Large intestine (tissue), 3 donors: ENCODE data around the gene MTFMT. TPM values are rescaled to one million over a fixed set of nuclear protein-coding genes. Genes with fewer than 3 reads are reported as not detected.

Experiments
- DNase-seq, 2 donors: peaks; one replicate each; pipeline versions ENCODE4 v3.0.0 to v3.0.0-alpha.2; 2013
- H3K27ac ChIP-seq: one replicate; pipeline ENCODE4 v1.5.1; 2013; ENCODE audit warnings: low read length
- H3K27me3 ChIP-seq: 2 replicates; pipeline ENCODE4 v1.6.1; 2013; ENCODE audit warnings: low read length; ENCODE audit not compliant: control insufficient read depth, insufficient read depth
- H3K36me3 ChIP-seq: 2 replicates; pipeline ENCODE4 v1.6.1; 2013; ENCODE audit warnings: low read length; ENCODE audit not compliant: control insufficient read depth, insufficient read depth
- H3K4me1 ChIP-seq: one replicate; pipeline ENCODE4 v1.6.1; 2013; ENCODE audit warnings: low read length; ENCODE audit not compliant: control insufficient read depth, insufficient read depth
- H3K4me3 ChIP-seq: one replicate; pipeline ENCODE4 v1.5.1; 2013; ENCODE audit warnings: low read length
- H3K9me3 ChIP-seq: one replicate; pipeline ENCODE4 v1.6.1; 2013; ENCODE audit warnings: mild to moderate bottlenecking, low read depth, low read length, moderate library complexity; ENCODE audit not compliant: control insufficient read depth
- WGBS: methylation state at CpG from one replicate; pipeline ENCODE4 v1.1.5; 2013; ENCODE audit warnings: low lambda C conversion rate; ENCODE audit not compliant: insufficient coverage; 5-methylcytosine and 5-hydroxymethylcytosine counted together
- polyA plus RNA-seq: library from polyadenylated mRNA; unstranded; fragments of 120-200 nt; gene quantifications from one replicate; pipeline ENCODE4 v1.2.1, GENCODE V29; 2013

Gene MTFMT
- polyA plus RNA-seq, 1 donor: 14.4 TPM

- no peak overlapping the region for H3K27ac ChIP-seq
- H3K27me3 ChIP-seq: peaks cover 18% of the 10 kb centered on the region
- H3K9me3 ChIP-seq: no peaks in the 10 kb centered on the region
- H3K36me3 ChIP-seq: no peaks in the 10 kb centered on the region
- H3K4me3 ChIP-seq: no peak overlapping the region
- H3K4me1 ChIP-seq: peaks cover 4% of the 10 kb centered on the region
- WGBS: no CpG with 5 or more reads among the region's 5 CpGs
- DNase-seq: no peak
Observed at GRCh38 chr15:65071381-65071811, 42.0 kb upstream of the MTFMT start.

- Histone ChIP-seq H3K27ac (peak overlapping the region; percentile 16), H3K27me3 (peaks cover 18% of the 10 kb centered on the region), H3K9me3 (no peaks in the 10 kb centered on the region), H3K4me1 (peaks cover 4% of the 10 kb centered on the region), H3K36me3 (no peaks in the 10 kb centered on the region), H3K4me3 (no peak overlapping the region)
- no CpG with 5 or more reads among the region's 5 CpGs for WGBS
- DNase-seq: no peak
Observed at GRCh38 chr15:65069779-65070546, 40.5 kb upstream of the MTFMT start.

GRCh38 chr15:65069179-65069578, 39.7 kb upstream of the MTFMT start:
- Histone ChIP-seq H3K36me3 (no peaks in the 10 kb centered on the region), H3K4me1 (peaks cover 4% of the 10 kb centered on the region), H3K27ac (peak overlapping the region; percentile 16), H3K9me3 (no peaks in the 10 kb centered on the region), H3K27me3 (peaks cover 18% of the 10 kb centered on the region), H3K4me3 (no peak overlapping the region)
- peak in 1 of 2 donors; percentile 52 for DNase-seq
- WGBS: no CpG with 5 or more reads among the region's 1 CpG

- no CpG with 5 or more reads among the region's 3 CpGs for WGBS
- Histone ChIP-seq H3K4me1 (peaks cover 4% of the 10 kb centered on the region), H3K27ac (no peak overlapping the region), H3K9me3 (no peaks in the 10 kb centered on the region), H3K36me3 (no peaks in the 10 kb centered on the region), H3K4me3 (no peak overlapping the region), H3K27me3 (peaks cover 18% of the 10 kb centered on the region)
- DNase-seq: no peak
Observed at GRCh38 chr15:65068403-65068788, 39.0 kb upstream of the MTFMT start.

GRCh38 chr15:65067645-65068402, 38.4 kb upstream of the MTFMT start, which contains the start of gene RASL12:
RASL12 (minus strand) TSS chr15:65067991; CDS start chr15:65067835, 156 bp downstream.
- no peaks in the 10 kb centered on the region for H3K36me3 ChIP-seq
- H3K4me3 ChIP-seq: peak within 1 kb of the TSS; percentile 26
- no peaks in the 10 kb centered on the region for H3K9me3 ChIP-seq
- H3K27me3 ChIP-seq: peaks cover 18% of the 10 kb centered on the region
- H3K4me1 ChIP-seq: peaks cover 4% of the 10 kb centered on the region
- no CpG with 5 or more reads among the region's 66 CpGs for WGBS
- no peak within 1 kb of the TSS for H3K27ac ChIP-seq
- DNase-seq: no peak

- Histone ChIP-seq H3K27ac (no peak overlapping the region), H3K9me3 (no peaks in the 10 kb centered on the region), H3K36me3 (no peaks in the 10 kb centered on the region), H3K27me3 (peaks cover 18% of the 10 kb centered on the region), H3K4me1 (peaks cover 4% of the 10 kb centered on the region), H3K4me3 (peak overlapping the region; percentile 26)
- no peak for DNase-seq
- WGBS: 29% methylated on average over 1 of the region's 8 CpGs
Observed at GRCh38 chr15:65067317-65067644, 37.8 kb upstream of the MTFMT start.

GRCh38 chr15:65066635-65067316, 37.3 kb upstream of the MTFMT start:
- H3K27me3 ChIP-seq: peaks cover 18% of the 10 kb centered on the region
- no peak for DNase-seq
- H3K36me3 ChIP-seq: no peaks in the 10 kb centered on the region
- H3K4me1 ChIP-seq: peaks cover 4% of the 10 kb centered on the region
- H3K9me3 ChIP-seq: no peaks in the 10 kb centered on the region
- peak overlapping the region; percentile 26 for H3K4me3 ChIP-seq
- H3K27ac ChIP-seq: no peak overlapping the region
- no CpG with 5 or more reads among the region's 9 CpGs for WGBS

- 90% methylated on average over 3 of the region's 3 CpGs for WGBS
- Histone ChIP-seq H3K36me3 (no peaks in the 10 kb centered on the region), H3K27ac (no peak overlapping the region), H3K4me3 (no peak overlapping the region), H3K27me3 (peaks cover 18% of the 10 kb centered on the region), H3K9me3 (no peaks in the 10 kb centered on the region), H3K4me1 (peaks cover 4% of the 10 kb centered on the region)
- DNase-seq: no peak
Observed at GRCh38 chr15:65066001-65066634, 36.7 kb upstream of the MTFMT start.

GRCh38 chr15:65062726-65063125, 33.3 kb upstream of the MTFMT start:
- Histone ChIP-seq H3K36me3 (no peaks in the 10 kb centered on the region), H3K27me3 (peaks cover 14% of the 10 kb centered on the region), H3K9me3 (no peaks in the 10 kb centered on the region), H3K4me3 (no peak overlapping the region), H3K27ac (no peak overlapping the region), H3K4me1 (peaks cover 10% of the 10 kb centered on the region)
- WGBS: no CpG with 5 or more reads among the region's 5 CpGs
- no peak for DNase-seq

- peaks cover 11% of the 10 kb centered on the region for H3K4me1 ChIP-seq
- no CpG with 5 or more reads among the region's 5 CpGs for WGBS
- no peaks in the 10 kb centered on the region for H3K36me3 ChIP-seq
- H3K27ac ChIP-seq: no peak overlapping the region
- H3K4me3 ChIP-seq: no peak overlapping the region
- DNase-seq: no peak
- H3K9me3 ChIP-seq: no peaks in the 10 kb centered on the region
- H3K27me3 ChIP-seq: peaks cover 8% of the 10 kb centered on the region
Observed at GRCh38 chr15:65062061-65062460, 32.6 kb upstream of the MTFMT start.
